ENCODE results near the gene RUNX1.
"Not testable (repeated sequence)": the region's sequence is repeated elsewhere in the genome, so short reads cannot be mapped to it uniquely, and the experiment has no call there.

Gene RUNX1

DNA sequence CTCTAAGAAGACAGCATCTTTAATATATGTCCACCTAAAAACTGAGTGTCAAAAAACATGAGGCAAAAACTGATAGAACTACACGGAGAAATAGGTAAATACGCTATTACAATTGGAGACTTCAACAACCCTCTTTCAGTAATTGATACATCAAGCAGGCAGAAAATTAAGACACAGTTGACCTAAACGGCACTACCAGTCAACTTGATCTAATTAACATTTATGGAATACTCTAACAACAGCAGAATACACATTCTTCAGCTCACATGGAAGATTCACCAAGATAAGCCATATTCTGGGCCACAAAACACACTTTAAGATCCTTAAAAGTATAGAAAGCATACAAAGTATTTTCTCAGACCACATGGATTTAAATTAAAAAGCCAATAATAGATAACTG, 242.7 kb downstream of the RUNX1 start:
- no peak for DNase-seq (ENCODE audit: low spot score)

DNA sequence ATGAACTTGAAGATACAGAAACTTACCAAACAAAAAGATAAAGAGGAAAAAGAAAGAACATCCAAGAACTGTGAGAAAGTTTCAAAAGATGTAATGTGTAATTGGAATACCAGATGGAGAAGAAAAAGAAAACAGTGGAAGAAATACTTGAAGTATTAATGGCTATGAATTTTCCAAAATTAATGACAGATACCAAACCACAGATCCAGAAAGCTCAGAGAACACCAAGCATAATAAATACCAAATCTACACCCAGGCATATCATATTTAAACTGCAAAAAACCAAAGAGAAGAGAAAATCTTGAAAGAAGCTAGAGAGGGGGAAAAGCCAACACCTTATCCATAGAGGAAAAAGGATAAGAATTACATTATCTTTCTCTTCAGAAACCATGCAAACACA, 243.9 kb downstream of the RUNX1 start:
- DNase-seq (ENCODE audit: low spot score), result no peak

GRCh38 chr21:34804584-34804983, 244.5 kb downstream of the RUNX1 start:
- not testable (repeated sequence) for DNase-seq (ENCODE audit: low spot score)

GRCh38 chr21:34803782-34804370, 245.2 kb downstream of the RUNX1 start:
- DNase-seq (ENCODE audit: low spot score), result peak; percentile 8

DNA sequence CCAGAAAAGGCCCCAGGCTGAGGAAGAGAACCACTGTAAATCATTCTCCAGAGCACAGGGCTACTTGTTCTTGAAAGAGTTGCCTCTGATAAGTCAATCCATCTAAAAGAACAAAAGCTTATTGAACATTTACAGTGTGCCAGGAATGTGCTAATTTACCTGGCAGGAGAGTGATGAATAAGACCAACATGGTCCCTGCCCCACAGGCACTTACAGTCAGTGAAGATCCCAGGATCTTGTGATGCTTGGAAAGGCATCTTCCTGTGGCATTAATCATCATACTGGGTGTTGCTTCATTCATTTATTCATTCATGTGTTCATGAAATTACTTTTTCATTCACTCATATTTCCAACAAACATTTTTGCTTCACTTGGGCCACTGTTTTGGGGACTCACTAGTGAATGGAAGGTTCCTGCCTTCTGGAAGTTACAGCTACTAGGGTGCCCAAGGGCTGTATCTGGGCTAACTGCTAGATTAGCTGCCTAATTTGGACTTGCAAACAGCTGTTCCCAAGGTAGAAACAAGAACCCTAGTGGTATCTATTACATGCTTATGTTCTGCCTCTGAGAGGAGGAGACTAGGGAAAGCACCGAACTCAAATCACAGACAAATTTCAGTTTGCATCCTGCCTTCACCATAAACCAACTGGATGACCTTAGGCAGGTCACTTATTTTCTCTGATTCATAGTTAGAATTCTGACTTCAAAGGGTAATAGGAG, 246.8 kb downstream of the RUNX1 start:
- DNase-seq (ENCODE audit: low spot score), result no peak

DNA sequence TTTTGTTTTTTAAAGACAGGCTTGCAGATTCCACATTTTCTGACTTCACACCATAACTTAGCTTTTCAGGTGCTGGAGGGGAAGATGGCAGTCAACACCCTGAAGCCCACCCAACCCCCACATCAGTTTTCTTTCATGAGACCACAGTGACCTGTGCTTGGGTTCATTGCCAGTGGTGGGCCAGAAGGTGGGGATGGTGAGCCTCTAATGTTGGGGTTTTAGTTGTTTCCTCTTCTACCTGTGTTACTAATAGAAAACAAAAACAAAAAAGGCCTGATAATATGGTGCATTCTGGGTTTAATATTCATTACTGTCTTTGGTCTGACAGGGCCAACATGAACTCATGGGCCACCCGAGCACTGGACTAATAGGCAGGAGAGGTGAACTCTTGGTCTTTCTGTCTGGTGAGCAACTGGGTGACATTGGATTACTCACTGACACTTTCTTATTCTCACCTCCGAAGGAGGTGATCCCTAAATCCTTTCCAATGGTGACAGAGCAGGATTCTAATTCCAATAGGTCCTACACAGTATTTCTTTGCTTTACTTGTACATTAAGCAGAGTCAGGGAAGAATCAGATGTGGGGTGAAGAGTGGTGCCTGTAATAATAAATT, 247.5 kb downstream of the RUNX1 start:
- no peak for DNase-seq (ENCODE audit: low spot score)

DNA sequence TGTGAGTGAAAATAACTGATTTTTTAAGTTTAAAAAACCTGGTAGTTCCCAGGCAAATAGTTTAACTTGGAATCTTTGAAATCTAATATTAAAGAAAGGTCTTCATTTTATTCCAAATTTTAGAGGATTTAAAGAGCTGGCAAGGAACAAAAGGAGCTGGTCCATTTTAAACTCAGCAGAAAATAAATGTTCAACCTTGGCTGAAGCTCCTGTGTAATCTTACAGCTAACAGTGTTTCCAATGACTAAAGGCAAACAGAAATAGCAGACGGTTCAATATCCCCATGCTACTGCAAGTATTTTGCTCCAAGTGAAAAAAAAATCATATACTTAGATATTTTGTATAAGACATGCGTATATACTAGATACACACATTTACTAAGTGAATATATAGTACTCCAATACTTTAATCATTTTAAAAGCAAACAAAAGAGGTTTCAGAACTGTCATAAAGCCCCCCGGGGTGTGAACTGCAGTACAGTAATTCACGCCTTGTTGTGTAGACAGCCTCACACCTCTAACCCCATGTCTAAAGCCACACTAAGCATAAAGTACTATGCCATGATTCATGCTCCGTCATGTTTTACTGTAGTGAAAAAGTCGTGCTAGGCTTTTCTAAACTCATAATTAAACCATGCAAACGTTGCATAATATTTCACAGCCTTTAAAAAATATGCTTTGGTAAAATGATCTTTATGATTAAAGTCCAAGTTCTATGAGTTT, 248.1 kb downstream of the RUNX1 start:
- no peak for DNase-seq (ENCODE audit: low spot score)

GRCh38 chr21:34799092-34799491, 250.0 kb downstream of the RUNX1 start:
- no peak for DNase-seq (ENCODE audit: low spot score)

DNA sequence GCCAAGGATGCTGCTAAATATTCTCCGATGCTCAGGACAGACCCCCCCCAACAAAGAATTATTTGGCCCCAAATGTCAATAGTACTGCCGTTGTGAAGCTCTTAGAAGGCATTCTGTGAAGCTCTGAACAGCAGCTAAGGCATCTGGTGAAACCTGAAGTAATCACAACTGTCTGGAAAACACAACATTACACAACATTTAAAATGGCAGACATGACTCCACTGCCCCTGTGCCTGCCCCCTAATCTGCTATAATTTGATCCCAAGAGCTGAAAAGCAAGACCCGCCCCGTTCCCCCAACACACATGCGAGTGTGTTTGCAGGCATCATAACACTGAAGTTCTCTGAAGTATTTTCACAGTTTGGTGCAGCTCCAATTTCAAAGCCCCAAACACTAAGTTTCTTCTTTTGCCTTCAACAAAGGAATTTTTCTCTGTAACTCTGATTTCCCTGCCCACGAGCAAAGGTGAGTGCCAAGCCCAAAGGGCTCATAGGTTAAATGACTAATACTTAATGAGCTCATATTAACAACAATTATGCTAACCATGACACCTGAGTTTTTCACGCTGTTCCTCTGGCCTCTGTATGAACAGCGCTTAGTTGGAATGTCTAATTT, 251.1 kb downstream of the RUNX1 start:
- DNase-seq (ENCODE audit: low spot score), result no peak

- no peak for DNase-seq (ENCODE audit: low spot score)
These were observed 251.9 kb downstream of the RUNX1 start for GRCh38 chr21:34797201-34797525.

DNA sequence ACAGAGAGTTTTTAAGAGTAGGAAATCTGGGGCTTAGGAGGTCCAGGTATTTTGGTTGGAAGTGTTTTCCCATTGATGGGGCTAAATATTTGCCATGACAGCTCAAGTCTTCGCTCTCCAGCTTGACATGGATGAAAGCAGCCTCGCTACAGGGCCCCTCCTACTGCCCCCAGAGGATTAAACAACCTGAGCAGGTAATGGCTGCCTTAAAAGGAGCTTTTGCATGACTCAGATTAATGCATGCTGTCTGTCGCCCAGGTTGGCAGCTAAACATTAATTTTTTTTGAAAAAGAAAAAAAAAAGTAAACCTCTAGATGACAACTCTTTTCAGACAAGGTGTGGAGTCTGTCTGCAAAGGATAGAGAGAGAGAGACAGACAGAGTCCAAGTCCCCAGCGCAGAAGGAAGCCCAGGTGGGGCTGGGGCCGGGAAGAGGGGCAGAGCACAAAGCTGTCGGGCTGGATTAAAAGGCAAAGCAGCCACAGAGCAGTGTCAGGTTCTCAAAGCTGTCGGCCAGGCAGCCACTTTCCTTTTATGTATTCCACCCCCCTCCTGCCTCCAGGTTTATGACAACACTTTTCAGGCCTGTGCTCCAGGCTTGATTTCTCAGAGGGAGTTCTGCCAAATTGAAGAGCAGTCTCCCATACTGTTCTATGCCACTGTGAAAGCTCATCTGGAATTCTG, 252.4 kb downstream of the RUNX1 start:
- no peak for DNase-seq (ENCODE audit: low spot score)

- DNase-seq (ENCODE audit: low spot score), result no peak
These were observed 253.4 kb downstream of the RUNX1 start for GRCh38 chr21:34795548-34796180.

DNA sequence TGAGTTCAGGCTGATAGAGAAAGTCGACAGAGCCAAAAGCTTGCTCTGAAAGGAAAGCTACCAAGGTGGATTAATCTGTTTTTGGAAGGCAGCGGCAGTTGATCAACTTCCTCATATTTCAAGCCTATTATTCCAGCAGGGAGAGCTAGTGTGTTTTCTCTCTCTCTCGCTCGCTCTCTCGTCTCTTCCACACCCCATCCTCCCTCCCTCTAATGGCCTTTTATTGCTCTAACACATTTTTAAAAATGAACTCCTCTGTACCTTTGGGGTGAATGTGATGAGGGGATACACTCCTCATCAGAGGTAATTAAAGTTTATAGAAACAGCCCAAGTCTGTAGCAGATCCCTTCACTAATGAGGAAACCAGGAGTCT, 253.9 kb downstream of the RUNX1 start:
- no peak for DNase-seq (ENCODE audit: low spot score)

GRCh38 chr21:34794686-34795085, 254.4 kb downstream of the RUNX1 start:
- DNase-seq (ENCODE audit: low spot score), result no peak

GRCh38 chr21:34793471-34793870, 255.6 kb downstream of the RUNX1 start:
- DNase-seq (ENCODE audit: low spot score), result no peak

- DNase-seq (ENCODE audit: low spot score), result no peak
These were observed 256.5 kb downstream of the RUNX1 start for GRCh38 chr21:34792504-34793089.

DNA sequence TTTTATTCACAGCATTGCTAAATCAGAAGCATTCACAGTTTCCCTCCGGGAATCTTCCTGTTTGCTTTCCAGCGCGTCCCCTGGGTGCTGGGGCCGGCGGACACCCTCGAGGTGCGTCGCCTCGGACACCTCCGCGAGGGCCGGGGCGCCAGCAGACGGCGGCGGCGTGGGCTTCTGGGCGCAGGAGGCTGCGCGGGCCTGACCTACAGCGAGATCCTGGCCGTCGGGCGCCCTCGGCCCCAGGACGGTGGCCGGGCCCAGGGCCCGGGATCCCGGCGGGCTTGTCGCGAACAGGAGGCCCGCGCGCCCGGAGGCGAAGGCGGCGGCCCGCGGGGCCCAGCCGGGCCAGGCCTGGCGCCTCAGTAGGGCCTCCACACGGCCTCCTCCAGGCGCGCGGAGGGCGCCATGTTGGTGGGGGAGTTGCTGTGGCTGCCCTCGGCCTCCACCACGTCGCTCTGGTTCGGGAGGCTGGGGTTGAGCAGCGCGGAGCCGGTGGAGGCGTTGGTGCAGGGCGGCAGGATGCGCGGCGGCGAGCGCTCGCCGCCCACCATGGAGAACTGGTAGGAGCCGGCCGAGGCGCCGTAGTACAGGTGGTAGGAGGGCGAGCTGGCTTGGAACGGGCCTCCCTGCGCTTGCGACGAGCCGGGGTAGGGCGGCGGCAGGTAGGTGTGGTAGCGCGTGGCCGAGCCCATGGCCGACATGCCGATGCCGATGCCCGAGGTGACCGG, 257.2 kb downstream of the RUNX1 start:
- no peak for DNase-seq (ENCODE audit: low spot score)

GRCh38 chr21:34790834-34791233, 258.3 kb downstream of the RUNX1 start:
- DNase-seq (ENCODE audit: low spot score), result no peak

DNA sequence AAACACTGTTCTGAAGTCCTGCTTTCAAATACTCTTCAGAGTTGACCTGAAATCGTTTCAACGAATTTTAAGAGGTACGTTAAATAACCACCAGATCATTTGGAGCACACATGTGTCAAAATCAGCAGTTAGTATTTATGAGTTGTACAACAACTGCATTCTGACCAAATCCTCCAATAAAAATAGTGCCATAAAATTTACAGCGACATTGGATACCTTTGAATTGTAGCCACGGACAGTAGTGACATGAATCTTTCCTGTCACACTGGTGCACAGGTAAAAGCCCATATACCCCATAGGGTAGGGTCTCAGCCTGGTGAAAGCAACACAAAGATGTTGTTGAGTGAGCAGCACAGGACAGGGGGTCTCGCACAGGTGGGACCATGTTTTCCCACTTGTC, 258.8 kb downstream of the RUNX1 start:
- DNase-seq (ENCODE audit: low spot score), result no peak

- no peak for DNase-seq (ENCODE audit: low spot score)
These were observed 260.2 kb downstream of the RUNX1 start for GRCh38 chr21:34788879-34789278.

DNA sequence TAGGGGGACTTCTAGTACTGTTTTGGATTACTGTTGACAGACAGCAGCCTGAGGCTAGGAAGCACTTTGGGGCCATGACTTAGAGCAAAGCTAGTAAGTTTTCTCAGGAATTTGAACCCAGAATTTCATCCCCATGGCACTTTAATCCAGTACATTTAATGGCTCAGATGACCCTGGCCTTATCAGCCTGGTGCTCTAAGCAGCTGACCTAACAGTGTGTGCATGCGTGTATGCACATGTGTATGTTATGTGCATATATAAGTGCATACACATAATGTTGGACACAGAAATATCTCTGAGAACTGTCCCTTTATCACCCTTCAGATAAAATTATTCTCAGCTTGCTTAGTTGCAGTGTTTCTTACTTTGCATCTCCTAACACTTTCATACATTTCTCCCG, 265.3 kb downstream of the RUNX1 start:
- no peak for DNase-seq (ENCODE audit: low spot score)

Measured in pons (tissue), 1 donor.